ENCODE measurements around the gene VIPR2.

DNA sequence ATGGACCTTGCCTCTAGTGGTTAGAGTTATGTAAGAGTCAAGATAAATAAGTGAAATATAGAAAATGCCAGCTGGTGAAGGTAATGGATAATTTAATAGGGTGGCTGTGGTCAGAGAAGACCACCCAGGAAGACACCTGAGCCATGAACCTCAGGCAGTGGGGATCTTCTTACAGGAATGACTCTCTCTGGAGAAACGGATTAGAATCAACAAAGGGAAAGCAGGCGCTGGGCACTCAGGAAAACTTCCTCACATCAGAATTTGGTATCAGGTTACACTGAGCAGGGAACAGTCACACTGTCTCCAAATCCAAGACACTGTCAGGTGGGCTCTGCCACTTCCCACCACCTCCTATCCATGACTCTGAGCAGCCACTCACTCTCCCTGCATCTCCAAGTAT is 155.7 kb downstream of the VIPR2 start:
- TF ChIP-seq YY1 (IDR thresholded peaks at IDR 0.05; ENCODE audit: insufficient read depth, insufficient read length) = no peak
- TF ChIP-seq ZNF274 (IDR thresholded peaks at IDR 0.05; ENCODE audit: low read depth, low read length) = no peak
- no peak for TF ChIP-seq SUZ12 (IDR thresholded peaks at IDR 0.05; ENCODE audit: extremely low read depth, insufficient read depth, insufficient read length)

Data from NT2/D1 (cell line).